Right atrium auricular region (tissue), 2 donors: ENCODE results near the gene HHLA2. TPM values are rescaled to one million over a fixed set of nuclear protein-coding genes. Genes with fewer than 3 reads are reported as not detected.

Experiments
- DNase-seq: peaks from one replicate; pipeline ENCODE4 v3.0.0-alpha.2; 2019; ENCODE audit warnings: low spot score
- H3K27ac ChIP-seq, 2 donors: fragments of 200-600 bp; sonication (generic); 1 replicate in 1 of 2; 2 replicates in 1 of 2; pipeline ENCODE4 v1.5.1; 2016 to 2019
- H3K27me3 ChIP-seq, 2 donors: fragments of 200-600 bp; sonication (generic); one replicate each; pipeline versions ENCODE4 v1.5.1 to v1.6.0; 2017 to 2019
- H3K36me3 ChIP-seq: fragments of 200-600 bp; sonication (generic); one replicate; pipeline ENCODE4 v1.5.1; 2016
- H3K4me1 ChIP-seq, 2 donors: fragments of 200-600 bp; sonication (generic); one replicate each; pipeline versions ENCODE4 v1.5.1 to v1.6.0; 2017 to 2019
- H3K4me3 ChIP-seq, 2 donors: fragments of 200-600 bp; sonication (generic); 1 replicate in 1 of 2; 2 replicates in 1 of 2; pipeline ENCODE4 v1.5.1; 2017 to 2019; ENCODE audit warnings: mild to moderate bottlenecking in 1 of 2, moderate library complexity in 1 of 2
- H3K9me3 ChIP-seq, 2 donors: fragments of 200-600 bp; sonication (generic); one replicate each; pipeline ENCODE4 v1.5.1; 2019
- CTCF ChIP-seq, 2 donors: fragments of 200-600 bp; sonication (generic); IDR thresholded peaks; one replicate each; pipeline ENCODE4 v1.5.1; 2019; ENCODE audit warnings: antibody characterized with exemption in 2 of 2
- total RNA-seq, 2 donors: library from RNA; depleted of rRNA; stranded (reverse); fragments of >200 nt; gene quantifications; one replicate each; pipeline ENCODE4 v1.1.0, GENCODE V29; 2016

HHLA2 gene
- total RNA-seq, 2 donors from 2014 or later, result not detected

DNA sequence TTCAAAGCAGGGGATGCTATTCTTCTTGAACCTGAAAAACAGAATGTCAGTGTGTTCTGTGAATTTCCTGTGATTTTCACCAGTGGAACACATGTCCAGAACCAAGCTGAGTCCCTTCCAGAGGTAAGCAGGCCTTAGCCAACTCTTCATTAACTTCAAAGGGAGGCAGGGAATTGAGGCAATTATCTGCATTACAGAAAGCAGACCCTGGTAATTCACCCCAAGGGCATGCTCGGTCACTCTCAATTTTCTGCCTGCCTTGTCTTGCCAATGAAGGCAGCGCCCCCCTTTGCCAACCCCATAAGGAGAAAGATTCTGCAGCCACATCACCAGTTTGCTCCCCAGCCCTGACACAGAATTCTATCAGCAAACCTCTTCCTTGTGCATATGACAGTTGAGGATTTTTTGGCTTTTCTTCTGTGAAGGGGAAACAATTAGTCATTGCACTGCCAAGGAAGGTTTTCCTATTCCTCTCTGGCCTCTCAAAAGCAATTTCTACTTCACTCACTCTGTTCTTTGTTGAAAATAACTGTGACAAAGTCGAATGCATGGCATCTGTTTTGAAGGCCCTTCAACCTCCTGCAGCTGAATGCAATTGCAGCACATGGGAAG, 85.3 kb downstream of the HHLA2 start:
- TF ChIP-seq CTCF (IDR thresholded peaks at IDR 0.05), result no peak
- no peaks in the 10 kb centered on the region for H3K4me1 ChIP-seq
- H3K9me3 ChIP-seq, result no peaks in the 10 kb centered on the region
- no peaks in the 10 kb centered on the region for H3K27me3 ChIP-seq
- no peaks in the 10 kb centered on the region for H3K36me3 ChIP-seq
- DNase-seq, result no peak
- no peak overlapping the region for H3K27ac ChIP-seq
- H3K4me3 ChIP-seq, result no peak overlapping the region

DNA sequence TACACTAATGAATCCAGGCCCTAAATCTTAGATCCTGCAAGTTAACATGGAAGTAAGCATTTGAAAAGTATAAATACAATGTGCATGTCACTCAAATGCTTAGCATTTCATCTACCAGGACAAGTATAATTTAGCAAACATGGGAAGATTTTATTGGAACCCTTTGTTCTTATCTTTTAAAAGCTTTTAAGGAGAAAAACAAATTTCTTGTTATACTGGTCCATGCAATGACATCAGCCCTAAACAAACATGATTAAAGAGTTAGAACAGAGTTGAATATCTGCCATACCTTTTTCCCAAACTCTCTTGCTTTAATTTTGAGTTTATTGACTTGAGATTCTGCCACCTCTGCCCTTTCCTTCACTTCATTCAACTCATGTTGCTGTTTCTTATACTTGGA, 87.0 kb downstream of the HHLA2 start:
- H3K9me3 ChIP-seq, result no peaks in the 10 kb centered on the region
- DNase-seq, result no peak
- H3K27ac ChIP-seq, result no peak overlapping the region
- no peaks in the 10 kb centered on the region for H3K4me1 ChIP-seq
- TF ChIP-seq CTCF (IDR thresholded peaks at IDR 0.05), result no peak
- no peak overlapping the region for H3K4me3 ChIP-seq
- H3K27me3 ChIP-seq, result no peaks in the 10 kb centered on the region
- H3K36me3 ChIP-seq, result no peaks in the 10 kb centered on the region

DNA sequence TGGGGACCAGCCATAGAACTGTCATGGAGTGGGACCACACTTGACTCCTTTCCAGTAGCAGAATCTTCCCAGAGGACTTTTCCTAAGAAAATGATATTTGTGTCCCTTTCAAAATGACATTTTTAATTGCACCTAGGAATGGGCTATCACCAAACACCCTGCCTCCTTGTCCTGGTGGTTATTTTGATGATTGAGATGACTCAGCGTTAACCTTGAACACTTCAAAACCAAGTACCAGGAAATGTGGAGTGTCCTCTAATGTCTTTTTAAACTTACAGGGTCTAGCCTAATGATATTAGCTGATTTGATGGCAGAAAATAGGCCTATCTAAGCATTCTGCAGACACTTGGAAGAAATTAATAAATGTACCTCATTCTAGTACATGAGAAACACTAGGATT, 90.7 kb downstream of the HHLA2 start:
- H3K4me1 ChIP-seq, result no peaks in the 10 kb centered on the region
- H3K27me3 ChIP-seq, result no peaks in the 10 kb centered on the region
- DNase-seq, result no peak
- H3K4me3 ChIP-seq, result no peak overlapping the region
- H3K27ac ChIP-seq, result no peak overlapping the region
- H3K36me3 ChIP-seq, result no peaks in the 10 kb centered on the region
- H3K9me3 ChIP-seq, result no peaks in the 10 kb centered on the region
- no peak for TF ChIP-seq CTCF (IDR thresholded peaks at IDR 0.05)

DNA sequence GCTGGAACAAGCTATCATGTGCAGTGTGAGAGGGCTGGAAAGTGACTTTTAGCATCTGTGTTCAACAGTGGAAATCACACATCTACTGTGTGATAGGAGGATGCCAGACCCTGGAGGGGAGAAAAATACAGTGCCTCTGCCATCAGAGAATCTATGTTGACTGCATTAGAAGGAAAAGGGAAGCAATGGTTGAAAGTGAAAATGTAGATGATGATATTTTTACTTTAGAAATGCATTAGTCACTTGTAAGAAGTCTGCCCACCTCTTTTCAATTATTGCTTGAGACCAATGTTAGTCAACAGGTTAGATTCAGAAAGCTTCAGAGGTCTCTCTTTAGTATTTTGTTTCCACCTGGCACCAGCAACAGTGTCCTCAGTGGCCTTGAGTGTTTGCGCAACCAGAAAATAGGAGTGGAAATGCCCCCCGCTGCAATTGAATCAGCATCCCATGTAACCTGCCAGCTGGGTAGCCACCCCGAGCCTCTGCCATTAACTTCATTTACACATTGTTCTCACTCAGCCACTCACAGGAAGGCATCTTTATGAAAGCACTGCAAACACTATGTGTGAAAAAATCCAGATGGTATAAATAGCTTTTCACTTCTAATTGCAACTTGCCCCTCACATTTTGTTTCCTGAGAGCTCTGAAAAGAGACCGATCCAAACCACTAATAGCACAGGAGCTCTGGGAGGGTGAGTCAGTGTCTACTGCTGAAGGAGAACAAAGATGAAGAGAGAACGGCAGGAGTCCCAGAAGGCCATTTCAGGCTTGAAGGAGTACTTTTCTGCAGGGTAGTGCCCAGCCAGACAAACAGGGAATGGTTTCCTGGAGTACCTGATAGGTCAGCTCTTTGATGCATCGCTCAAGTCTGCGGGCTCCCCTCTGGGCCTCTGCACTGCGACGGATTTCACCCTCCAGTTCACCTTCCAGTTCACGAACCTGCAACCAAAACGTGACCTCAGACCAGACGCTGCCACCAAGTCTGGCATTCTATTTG, 92.1 kb downstream of the HHLA2 start:
- no peak overlapping the region for H3K27ac ChIP-seq
- TF ChIP-seq CTCF (IDR thresholded peaks at IDR 0.05), result no peak
- no peaks in the 10 kb centered on the region for H3K36me3 ChIP-seq
- no peaks in the 10 kb centered on the region for H3K9me3 ChIP-seq
- no peak overlapping the region for H3K4me3 ChIP-seq
- H3K27me3 ChIP-seq, result no peaks in the 10 kb centered on the region
- H3K4me1 ChIP-seq, result no peaks in the 10 kb centered on the region
- DNase-seq, result no peak

GRCh38 chr3:108389372-108389771, 93.0 kb downstream of the HHLA2 start:
- no peaks in the 10 kb centered on the region for H3K9me3 ChIP-seq
- H3K4me3 ChIP-seq, result no peak overlapping the region
- H3K36me3 ChIP-seq, result no peaks in the 10 kb centered on the region
- no peak for DNase-seq
- TF ChIP-seq CTCF (IDR thresholded peaks at IDR 0.05), result no peak
- no peaks in the 10 kb centered on the region for H3K27me3 ChIP-seq
- H3K27ac ChIP-seq, result no peak overlapping the region
- H3K4me1 ChIP-seq, result no peaks in the 10 kb centered on the region
